Fibroblast of skin of right biceps (primary cell): Measurements from ENCODE around the gene SSNA1.
A peak's percentile ranks its signal among the peaks of the same experiment; 100 is the strongest.
"Not testable (repeated sequence)": the region's sequence is repeated elsewhere in the genome, so short reads cannot be mapped to it uniquely, and the experiment has no call there.

ENCODE experiments used
- DNase-seq: peaks from one replicate; pipeline ENCODE4 v3.0.0-alpha.2; 2013

The SSNA1 gene

GRCh38 chr9:137234055-137234697, 45.7 kb downstream of the SSNA1 start:
- no peak for DNase-seq

- no peak for DNase-seq
Observed at GRCh38 chr9:137234758-137235423, 46.4 kb downstream of the SSNA1 start.

- no peak for DNase-seq
Observed at GRCh38 chr9:137235424-137236237, 47.2 kb downstream of the SSNA1 start.

GRCh38 chr9:137236238-137236935, 47.9 kb downstream of the SSNA1 start:
- DNase-seq, result peak; percentile 77

- no peak for DNase-seq
Observed at GRCh38 chr9:137236936-137237421, 48.5 kb downstream of the SSNA1 start.

- DNase-seq, result no peak
Observed at GRCh38 chr9:137237759-137238726, 49.6 kb downstream of the SSNA1 start.

- not testable (repeated sequence) for DNase-seq
Observed at GRCh38 chr9:137239541-137240200, 51.2 kb downstream of the SSNA1 start.
